Adrenal gland (tissue), 12 donors: ENCODE measurements around the gene GOLT1A. TPM values are rescaled to one million over a fixed set of nuclear protein-coding genes. Genes with fewer than 3 reads are reported as not detected.

ENCODE experiments used
- DNase-seq, 7 donors: peaks; one replicate each; pipeline ENCODE4 v3.0.0-alpha.2; 2019 to 2020
- H3K27ac ChIP-seq, 5 donors: fragments of 200-600 bp; sonication (generic) in 4 of 5; 1 replicate in 3 of 5; 2 replicates in 2 of 5; pipeline versions ENCODE4 v1.5.1 to v1.8.0; 2016 to 2020; ENCODE audit warnings: mild to moderate bottlenecking in 1 of 5
- H3K27me3 ChIP-seq: fragments of 200-600 bp; 2 replicates; pipeline ENCODE4 v1.8.0; 2021
- H3K36me3 ChIP-seq, 2 donors: fragments of 200-600 bp; replicated peaks in 1 of 2; 1 replicate in 1 of 2; 2 replicates in 1 of 2; pipeline versions ENCODE4 v1.5.1 to v1.8.0; 2018 to 2022
- H3K4me1 ChIP-seq, 2 donors: fragments of 200-600 bp; replicated peaks in 1 of 2; 1 replicate in 1 of 2; 2 replicates in 1 of 2; pipeline versions ENCODE4 v1.5.1 to v1.8.0; 2018 to 2021
- H3K4me3 ChIP-seq, 4 donors: fragments of 200-600 bp; sonication (generic) in 3 of 4; one replicate each; pipeline ENCODE4 v1.5.1; 2016 to 2018
- H3K9me3 ChIP-seq, 3 donors: fragments of 200-600 bp; sonication (generic) in 1 of 3; replicated peaks in 1 of 3; 1 replicate in 2 of 3; 2 replicates in 1 of 3; pipeline versions ENCODE4 v1.5.1 to v1.8.0; 2016 to 2021
- POLR2A ChIP-seq, 2 donors: fragments of 450-650 bp; IDR thresholded peaks; one replicate each; pipeline ENCODE4 v1.6.1; 2017; ENCODE audit warnings: antibody characterized with exemption in 2 of 2, mild to moderate bottlenecking in 2 of 2, moderate library complexity in 1 of 2
- WGBS, 4 donors: extraction: QIAGEN DNeasy Blood & Tissue Kit in 2 of 4; methylation state at CpG; one replicate each; pipeline versions ENCODE4 v1.1.5 to v1.1.7; 2013 to 2017; 5-methylcytosine and 5-hydroxymethylcytosine counted together
- intact Hi-C, 2 donors: fragments of 100-400 bp; cut with DNase I; formaldehyde crosslinking; loops; one replicate each; pipeline versions ENCODE4 v1.14.1 to v1.15.0; 2022 to 2023
- polyA plus RNA-seq, 3 donors: library from polyadenylated mRNA; stranded (reverse); fragments of 200-250 nt in 2 of 3; fragments of 350-450 nt in 1 of 3; fragmentation: Illumina TruSeq in 1 of 3; extraction: RNeasy Lipid Tissue Mini Kit (QIAGEN cat#74804) in 1 of 3; gene quantifications; one replicate each; pipeline ENCODE4 v1.2.3, GENCODE V29; 2013 to 2014
- total RNA-seq, 9 donors: library from RNA; depleted of rRNA in 4 of 9; stranded (reverse); fragments of >200 nt in 4 of 9; fragments of 120-200 nt in 1 of 9; fragmentation: NEBNext Ultra II Directional in 1 of 9; extraction: Animal tissue kit (Norgen Biotek cat#: 25700) in 1 of 9; gene quantifications; one replicate each; pipeline versions ENCODE4 v1.1.0 to v1.2.4, GENCODE V29; 2013 to 2023
- TF ChIP-seq, protein P1 (sequence below), 6 experiments: fragments of 450-650 bp in 4 of 6; fragments of 200-600 bp in 2 of 6; sonication (generic) in 1 of 6; IDR thresholded peaks; 1 replicate in 5 of 6; 2 replicates in 1 of 6; pipeline versions ENCODE4 v1.5.1 to v1.8.0; 2016 to 2021; ENCODE audit warnings: antibody characterized with exemption in 6 of 6, mild to moderate bottlenecking in 2 of 6, moderate library complexity in 1 of 6
- donor health status: healthy with polysubstance abuse.
- donor health status: Bipolar disorder and iron deficiency.
- donor health status: DM: yes; HTN: yes; CAD: no.
- donor health status: DM: no; HTN: no; CAD: no.
- donor health status: DM: no; HTN: no; CAD: no.
- donor health status: DM: yes; HTN: yes; CAD: no.

The GOLT1A gene
- total and polyA plus RNA-seq, 12 donors: 0.17 to 0.32 (median 0.31) TPM; not detected in 9

DNA sequence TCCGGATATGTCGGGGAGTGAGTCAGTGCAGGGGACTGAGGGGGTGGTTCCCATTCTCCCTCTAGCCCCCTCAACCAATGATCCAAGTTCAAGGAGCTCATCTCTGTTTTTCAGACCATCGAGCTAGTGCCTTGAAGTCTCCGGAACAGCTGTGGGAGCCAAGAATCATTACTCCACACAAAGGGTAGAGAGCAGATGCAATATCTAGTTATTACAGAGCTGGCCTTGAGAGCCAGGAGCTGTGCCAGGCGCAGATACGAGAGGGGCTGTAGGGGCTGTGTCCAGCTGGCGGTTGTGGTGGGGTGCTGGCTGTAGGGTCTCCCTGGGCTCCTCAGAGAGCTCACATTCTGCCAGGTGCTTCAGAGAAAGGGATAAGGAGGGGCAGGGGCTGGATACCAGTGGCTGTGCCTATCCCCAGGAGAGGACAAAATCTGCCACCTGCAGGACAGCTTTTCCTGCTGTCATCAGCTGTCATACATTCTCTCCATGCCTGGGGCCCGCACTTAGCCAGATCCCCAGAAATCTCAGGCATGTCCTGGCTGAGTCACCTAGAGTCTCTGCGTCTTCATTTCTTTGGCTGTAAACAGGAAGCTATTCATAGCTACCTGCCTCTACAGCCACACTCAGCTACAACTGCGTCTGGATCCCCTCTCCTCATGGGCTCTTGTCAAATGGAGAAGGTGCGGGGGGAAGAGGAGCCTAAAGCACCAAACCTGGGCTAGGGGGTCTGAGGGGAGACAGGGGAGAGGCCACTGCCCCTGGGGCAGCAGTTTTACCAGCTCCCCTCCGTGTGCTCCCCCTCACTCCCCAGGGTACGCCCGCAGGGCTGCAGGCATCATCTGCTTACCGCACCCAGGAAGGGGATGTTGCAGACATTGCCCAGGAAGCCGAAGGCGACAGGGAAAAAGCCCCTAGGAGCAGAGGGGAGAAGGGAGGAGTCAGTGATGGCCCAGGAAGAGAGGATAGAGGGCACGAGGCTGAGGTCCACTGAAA is 15.1 kb downstream of the GOLT1A start:
- WGBS, 4 donors: 48 to 61% (median 55%) methylated on average over 12 to 18 of the region's 18 CpGs

DNA sequence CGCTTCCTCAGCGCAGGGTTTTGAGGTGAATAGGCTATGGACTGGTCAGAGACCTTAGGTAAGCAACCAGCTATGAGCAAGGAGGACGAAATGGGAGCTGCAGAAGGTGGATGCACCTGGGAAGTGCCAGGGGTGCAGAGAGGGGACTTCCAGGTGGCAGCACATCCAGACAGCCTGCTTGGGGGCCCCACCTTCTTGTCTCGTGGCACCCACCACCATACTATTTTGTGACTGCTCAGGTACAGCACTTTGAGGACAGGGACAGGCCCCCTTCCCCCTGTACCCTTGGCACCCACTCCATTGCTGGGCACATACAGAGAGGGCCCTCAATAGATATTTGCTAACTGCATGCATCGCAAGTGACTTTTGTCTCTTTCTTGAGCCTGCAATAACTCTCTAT is 16.7 kb downstream of the GOLT1A start:
- no peak overlapping the region for H3K27ac ChIP-seq
- H3K9me3 ChIP-seq: no peaks in the 10 kb centered on the region
- TF ChIP-seq POLR2A (IDR thresholded peaks at IDR 0.05): no peak
- TF ChIP-seq, protein P1, sequence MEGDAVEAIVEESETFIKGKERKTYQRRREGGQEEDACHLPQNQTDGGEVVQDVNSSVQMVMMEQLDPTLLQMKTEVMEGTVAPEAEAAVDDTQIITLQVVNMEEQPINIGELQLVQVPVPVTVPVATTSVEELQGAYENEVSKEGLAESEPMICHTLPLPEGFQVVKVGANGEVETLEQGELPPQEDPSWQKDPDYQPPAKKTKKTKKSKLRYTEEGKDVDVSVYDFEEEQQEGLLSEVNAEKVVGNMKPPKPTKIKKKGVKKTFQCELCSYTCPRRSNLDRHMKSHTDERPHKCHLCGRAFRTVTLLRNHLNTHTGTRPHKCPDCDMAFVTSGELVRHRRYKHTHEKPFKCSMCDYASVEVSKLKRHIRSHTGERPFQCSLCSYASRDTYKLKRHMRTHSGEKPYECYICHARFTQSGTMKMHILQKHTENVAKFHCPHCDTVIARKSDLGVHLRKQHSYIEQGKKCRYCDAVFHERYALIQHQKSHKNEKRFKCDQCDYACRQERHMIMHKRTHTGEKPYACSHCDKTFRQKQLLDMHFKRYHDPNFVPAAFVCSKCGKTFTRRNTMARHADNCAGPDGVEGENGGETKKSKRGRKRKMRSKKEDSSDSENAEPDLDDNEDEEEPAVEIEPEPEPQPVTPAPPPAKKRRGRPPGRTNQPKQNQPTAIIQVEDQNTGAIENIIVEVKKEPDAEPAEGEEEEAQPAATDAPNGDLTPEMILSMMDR (IDR thresholded peaks at IDR 0.05): no peak
- 81 to 91% (median 83%) methylated on average over 5 of the region's 5 CpGs for WGBS, 4 donors
- intact Hi-C loops: no loop called here
- H3K4me1 ChIP-seq: no peaks in the 10 kb centered on the region
- DNase-seq: no peak
- no peak overlapping the region for H3K4me3 ChIP-seq
- no peaks in the 10 kb centered on the region for H3K36me3 ChIP-seq
- no peaks in the 10 kb centered on the region for H3K27me3 ChIP-seq

More for the DNA sequence above, 15.1 kb downstream of the GOLT1A start:
- peak in 6 of 7 donors; percentile 44 to 70 (median 60) for DNase-seq
- intact Hi-C loops: no loop called here
- no peak for TF ChIP-seq POLR2A (IDR thresholded peaks at IDR 0.05)
- TF ChIP-seq, protein P1 (IDR thresholded peaks at IDR 0.05): peak in 1 of 6 experiments; percentile 4
- Histone ChIP-seq H3K27ac (peak overlapping the region in 1 of 5 donors; percentile 36), H3K4me1 (no peaks in the 10 kb centered on the region), H3K27me3 (no peaks in the 10 kb centered on the region), H3K36me3 (no peaks in the 10 kb centered on the region), H3K9me3 (no peaks in the 10 kb centered on the region), H3K4me3 (no peak overlapping the region)

DNA sequence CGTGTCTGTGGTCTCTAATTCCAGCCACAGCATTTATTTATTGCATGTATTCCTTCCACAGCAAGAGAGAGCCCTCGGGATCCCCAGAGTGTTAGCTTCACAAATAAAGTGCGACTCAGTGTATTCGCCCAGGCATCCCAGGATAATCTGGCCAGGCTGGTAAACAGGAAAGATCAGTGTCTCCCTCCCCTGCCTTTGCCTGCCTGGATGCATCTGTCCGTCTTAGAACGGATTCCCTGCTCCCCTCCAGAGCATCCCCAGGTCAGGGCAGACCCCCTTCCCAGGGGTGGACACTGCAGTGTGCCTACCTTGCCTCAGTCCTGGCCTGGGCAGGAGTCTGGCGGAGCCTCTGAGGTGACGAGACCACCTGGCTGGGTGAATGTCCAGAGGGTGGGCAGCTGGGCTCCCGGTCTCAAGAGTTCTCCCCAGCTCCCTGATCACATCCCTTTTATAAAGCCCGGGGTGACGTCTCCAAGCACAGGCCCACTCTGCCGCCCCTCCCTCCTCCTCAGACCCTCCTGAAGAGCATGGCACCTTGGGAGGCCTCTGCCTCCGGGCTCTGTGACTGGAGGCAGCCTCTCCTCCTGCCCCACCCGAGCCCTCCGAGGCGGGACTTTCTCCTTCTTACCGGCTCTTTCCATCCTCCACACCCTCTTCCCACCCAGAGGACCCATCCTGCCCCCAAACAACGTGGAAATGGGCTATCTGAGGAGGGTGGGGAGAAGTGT is 17.6 kb downstream of the GOLT1A start, which contains the start of gene KISS1:
TSS of gene KISS1 (minus strand) at position 424 of the 728 bp plus-strand sequence. CDS start 3,615 bp downstream, outside the sequence.
- Histone ChIP-seq H3K27ac (no peak within 1 kb of the TSS), H3K4me1 (no peaks in the 10 kb centered on the region), H3K36me3 (no peaks in the 10 kb centered on the region), H3K4me3 (no peak within 1 kb of the TSS), H3K9me3 (no peaks in the 10 kb centered on the region), H3K27me3 (no peaks in the 10 kb centered on the region)
- TF ChIP-seq POLR2A (IDR thresholded peaks at IDR 0.05): no peak
- TF ChIP-seq, protein P1 (IDR thresholded peaks at IDR 0.05): no peak
- WGBS, 4 donors: 63 to 71% (median 66%) methylated on average over 13 to 18 of the region's 18 CpGs
- intact Hi-C loops: no loop called here
- DNase-seq: no peak

DNA sequence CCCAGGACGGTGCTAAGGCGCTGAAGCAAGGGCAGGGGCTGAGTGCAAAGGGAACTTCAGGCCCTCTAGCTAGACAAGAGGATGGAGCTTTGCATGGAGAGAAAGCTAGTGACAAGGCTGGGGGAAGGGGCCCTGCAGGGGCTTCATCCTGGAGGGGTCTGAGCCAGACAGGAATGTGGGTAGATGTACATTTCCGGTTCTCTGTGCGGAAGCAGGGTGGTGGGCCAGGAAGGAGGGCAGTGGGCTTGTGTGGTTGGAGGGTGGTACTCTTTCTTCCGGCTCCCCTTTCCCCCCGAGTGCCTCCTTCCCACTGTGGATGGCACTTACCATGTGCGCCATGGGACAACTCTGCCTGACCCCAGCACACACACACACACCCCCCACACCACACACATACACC is 19.0 kb downstream of the GOLT1A start:
- Histone ChIP-seq H3K4me1 (no peaks in the 10 kb centered on the region), H3K4me3 (no peak overlapping the region), H3K9me3 (no peaks in the 10 kb centered on the region), H3K27ac (no peak overlapping the region), H3K36me3 (no peaks in the 10 kb centered on the region), H3K27me3 (peaks cover 6% of the 10 kb centered on the region)
- no peak for DNase-seq
- TF ChIP-seq, protein P1 (IDR thresholded peaks at IDR 0.05): no peak
- TF ChIP-seq POLR2A (IDR thresholded peaks at IDR 0.05): no peak
- intact Hi-C loops: no loop called here
- WGBS, 4 donors: 64 to 75% (median 72%) methylated on average over 6 to 7 of the region's 7 CpGs
